SK-N-SH (cell line): Measurements from ENCODE around the gene TPD52L2. TPM values are rescaled to one million over a fixed set of nuclear protein-coding genes. Genes with fewer than 3 reads are reported as not detected.
"Not testable (repeated sequence)": the region's sequence is repeated elsewhere in the genome, so short reads cannot be mapped to it uniquely, and the experiment has no call there.

Experiments
- CTCF ChIA-PET: fragments of 300-600, 350-600 bp; formaldehyde crosslinking; extraction: SDS; loops from one replicate; lab custom pipeline; 2021; lab: Yijun Ruan, JAX
- POLR2A ChIA-PET: fragments of 350-600 bp; sonication (Branson Sonifier 250); formaldehyde crosslinking; extraction: SDS; loops from one replicate; lab custom pipeline; 2020; ENCODE audit warnings: antibody characterized with exemption, inconsistent platforms; lab: Yijun Ruan, JAX
- DNase-seq: peaks from one replicate; pipeline ENCODE4 v3.0.0; 2012
- H2AFZ ChIP-seq: fragments of 200-600 bp; sonication (generic); 2 replicates; pipeline ENCODE4 v1.8.1; 2016; ENCODE audit warnings: antibody characterized with exemption, mild to moderate bottlenecking, low read depth
- H3F3A ChIP-seq: fragments of 200-600 bp; sonication (generic); replicated peaks from 2 replicates; pipeline ENCODE3; 2016; ENCODE audit warnings: antibody characterized with exemption, mild to moderate bottlenecking; ENCODE audit not compliant: insufficient read depth
- H3K27ac ChIP-seq, 2 experiments: fragments of 200-500 bp in 1 of 2; fragments of 200-600 bp in 1 of 2; sonication (Bioruptor generic) in 1 of 2; sonication (generic), shearing (Covaris generic) in 1 of 2; 2 replicates each; pipeline versions ENCODE4 v1.5.1 to v1.6.1; 2014 to 2016; ENCODE audit warnings: low read depth in 2 of 2, inconsistent platforms in 1 of 2, low read length in 1 of 2, mild to moderate bottlenecking in 1 of 2, mixed read lengths in 1 of 2
- H3K27me3 ChIP-seq: fragments of 200-600 bp; sonication (generic), shearing (Covaris generic); 2 replicates; pipeline ENCODE4 v1.6.1; 2016; ENCODE audit warnings: mixed run types; ENCODE audit not compliant: insufficient read depth
- H3K36me3 ChIP-seq, 2 experiments: fragments of 200-500 bp in 1 of 2; fragments of 200-600 bp in 1 of 2; sonication (Bioruptor generic) in 1 of 2; sonication (generic) in 1 of 2; replicated peaks in 1 of 2; 2 replicates each; pipeline versions ENCODE3 to v1.5.1; 2014 to 2016; ENCODE audit warnings: low read length in 1 of 2, mild to moderate bottlenecking in 1 of 2; ENCODE audit not compliant: insufficient read depth in 2 of 2, control insufficient read depth in 1 of 2
- H3K4me1 ChIP-seq, 2 experiments: fragments of 200-500 bp in 1 of 2; fragments of 200-600 bp in 1 of 2; sonication (Bioruptor generic) in 1 of 2; sonication (generic), shearing (Covaris generic) in 1 of 2; 2 replicates each; pipeline versions ENCODE4 v1.5.1 to v1.6.1; 2014 to 2016; ENCODE audit warnings: low read depth in 1 of 2, low read length in 1 of 2, mixed run types in 1 of 2; ENCODE audit not compliant: insufficient read depth in 2 of 2, control insufficient read depth in 1 of 2
- H3K4me2 ChIP-seq: fragments of 200-600 bp; sonication (generic), shearing (Covaris generic); 2 replicates; pipeline ENCODE4 v1.6.1; 2017; ENCODE audit warnings: mixed run types
- H3K4me3 ChIP-seq, 2 experiments: fragments of 200-500 bp in 1 of 2; fragments of 200-600 bp in 1 of 2; sonication (Bioruptor generic) in 1 of 2; sonication (generic), shearing (Covaris generic) in 1 of 2; 2 replicates each; pipeline versions ENCODE4 v1.5.1 to v1.8.1; 2014 to 2016; ENCODE audit warnings: low read depth in 2 of 2, inconsistent platforms in 1 of 2, low read length in 1 of 2, mild to moderate bottlenecking in 1 of 2, mixed read lengths in 1 of 2, moderate library complexity in 1 of 2
- H3K79me2 ChIP-seq: fragments of 200-600 bp; sonication (generic); 2 replicates; pipeline ENCODE4 v1.8.1; 2017; ENCODE audit warnings: mild to moderate bottlenecking; ENCODE audit not compliant: insufficient read depth
- H3K9ac ChIP-seq: fragments of 200-600 bp; sonication (generic); 2 replicates; pipeline ENCODE4 v1.6.1; 2017; ENCODE audit warnings: mixed run types
- H3K9me2 ChIP-seq: fragments of 200-600 bp; sonication (generic); 2 replicates; pipeline ENCODE4 v1.6.1; 2017; ENCODE audit warnings: mixed run types
- H3K9me3 ChIP-seq: fragments of 200-600 bp; sonication (generic); 2 replicates; pipeline ENCODE4 v1.6.1; 2017; ENCODE audit warnings: mixed run types, mild to moderate bottlenecking, moderate library complexity
- H4K20me1 ChIP-seq: fragments of 200-600 bp; sonication (generic); 2 replicates; pipeline ENCODE4 v1.6.1; 2017; ENCODE audit warnings: mild to moderate bottlenecking, mixed run types; ENCODE audit not compliant: insufficient read depth
- CHD2 ChIP-seq: fragments of 150-350 bp; IDR thresholded peaks from 2 replicates; pipeline ENCODE4 v1.6.1; 2018; ENCODE audit warnings: low read length; ENCODE audit not compliant: partially characterized antibody
- ELF1 ChIP-seq: IDR thresholded peaks from 2 replicates; pipeline ENCODE4 v1.4.0; 2012
- EP300 ChIP-seq, 2 experiments: IDR thresholded peaks; 2 replicates each; pipeline versions ENCODE4 v1.4.0 to v1.6.1; 2012; ENCODE audit warnings: borderline replicate concordance in 1 of 2, low read depth in 1 of 2, low read length in 1 of 2
- FOSL2 ChIP-seq: IDR thresholded peaks from 2 replicates; pipeline ENCODE4 v1.4.0; 2012; ENCODE audit warnings: low read depth, mild to moderate bottlenecking, moderate library complexity, borderline replicate concordance
- FOXM1 ChIP-seq: IDR thresholded peaks from 2 replicates; pipeline ENCODE4 v1.4.0; 2012; ENCODE audit warnings: low read depth, mild to moderate bottlenecking
- GATA2 ChIP-seq: sonication (generic); formaldehyde crosslinking; IDR thresholded peaks from 2 replicates; pipeline ENCODE4 v1.5.0; 2020; ENCODE audit warnings: mild to moderate bottlenecking, missing genetic modification reagents
- JUND ChIP-seq: IDR thresholded peaks from 2 replicates; pipeline ENCODE4 v1.4.0; 2012
- POLR2AphosphoS5 ChIP-seq: IDR thresholded peaks from 2 replicates; pipeline ENCODE4 v1.6.1; 2012; ENCODE audit warnings: low read depth, low read length
- RCOR1 ChIP-seq: fragments of 150-350 bp; IDR thresholded peaks from 2 replicates; pipeline ENCODE4 v1.6.1; 2017; ENCODE audit warnings: antibody characterized with exemption, low read length
- WGBS: methylation state at CpG from one replicate; pipeline ENCODE4 v1.1.6; 2017; ENCODE audit warnings: low lambda C conversion rate; 5-methylcytosine and 5-hydroxymethylcytosine counted together
- polyA plus RNA-seq, 3 experiments: library from polyadenylated mRNA; depleted of rRNA; stranded (reverse); fragments of >200 nt; gene quantifications; 2 replicates each; pipeline ENCODE4 v1.2.3, GENCODE V29; 2012
- TF ChIP-seq, protein P1 (sequence below): fragments of 150-350 bp; IDR thresholded peaks from 2 replicates; pipeline ENCODE4 v1.6.1; 2016; ENCODE audit warnings: mild to moderate bottlenecking, low read depth, low read length
- TF ChIP-seq, protein P2 (sequence below): IDR thresholded peaks from 2 replicates; pipeline ENCODE4 v1.4.0; 2012; ENCODE audit warnings: low read depth
- TF ChIP-seq, protein P3 (sequence below): fragments of 200-600 bp; sonication (generic); IDR thresholded peaks from 2 replicates; pipeline ENCODE4 v1.6.1; 2017; ENCODE audit warnings: antibody characterized with exemption, mild to moderate bottlenecking, moderate library complexity
- TF ChIP-seq, protein P4 (sequence below): fragments of 150-350 bp; IDR thresholded peaks from 2 replicates; pipeline ENCODE4 v1.6.1; 2017; ENCODE audit warnings: antibody characterized with exemption, low read length, low read depth, borderline replicate concordance
- TF ChIP-seq, protein P5 (sequence below): IDR thresholded peaks from 2 replicates; pipeline ENCODE4 v1.4.0; 2012; ENCODE audit warnings: low read depth, borderline replicate concordance

TPD52L2 gene
- polyA plus RNA-seq, 1 of the 3 experiments (the other 2 are of a cell fraction), result 137 TPM

DNA sequence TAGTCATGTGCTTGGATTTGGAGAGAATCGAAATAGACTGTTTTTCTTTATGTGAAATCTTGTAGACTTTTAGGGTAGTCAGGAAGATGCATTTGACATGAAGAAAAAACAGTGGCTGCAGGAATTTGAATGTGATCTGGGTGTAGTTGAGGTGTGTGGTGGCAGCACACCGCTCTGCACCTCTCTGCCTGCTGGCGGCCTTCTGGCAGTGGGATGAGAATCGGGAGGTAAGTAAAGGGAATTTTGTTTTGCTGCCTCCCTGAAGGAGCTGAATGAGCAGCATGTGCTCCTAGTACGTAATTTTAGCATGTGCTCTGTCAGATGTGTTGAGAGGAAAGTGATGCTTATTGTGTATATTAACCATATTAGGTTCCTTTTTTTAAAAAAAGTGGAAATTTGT, 3.2 kb downstream of the TPD52L2 start:
- CTCF ChIA-PET, result interaction anchor here (1.1 to 1.7 kb wide), 3 partner anchors 82 to 105 kb away, joined by 3 to 7 read pairs (median 3); no protein-coding TSS in a partner anchor
- DNase-seq, result no peak
- Histone ChIP-seq H2AFZ (no peak overlapping the region), H3K9me3 (no peaks in the 10 kb centered on the region), H3K4me1 (peaks cover 0 to 11% of the 10 kb centered on the region in 2 experiments; a peak in 1 of 4 replicates), H3K27ac (no peak overlapping the region), H3K36me3 (peaks cover 17 to 45% of the 10 kb centered on the region in 2 experiments), H3K4me2 (no peak overlapping the region), H3K27me3 (no peaks in the 10 kb centered on the region), H3K4me3 (no peak overlapping the region), H4K20me1 (0 out of 2 replicates have a peak, but pooled peaks cover 5% of the 10 kb centered on the region), H3K79me2 (peaks cover 91% of the 10 kb centered on the region), H3F3A (peaks cover 3% of the 10 kb centered on the region), H3K9ac (no peak overlapping the region), H3K9me2 (no peaks in the 10 kb centered on the region)
- WGBS, result 94% methylated on average over 5 of the region's 5 CpGs
- no peak for TF ChIP-seq JUND
- TF ChIP-seq RCOR1, result no peak
- no peak for TF ChIP-seq POLR2AphosphoS5
- no peak for TF ChIP-seq GATA2 (CRISPR knock-in tag)
- POLR2A ChIA-PET, result no interaction called here

DNA sequence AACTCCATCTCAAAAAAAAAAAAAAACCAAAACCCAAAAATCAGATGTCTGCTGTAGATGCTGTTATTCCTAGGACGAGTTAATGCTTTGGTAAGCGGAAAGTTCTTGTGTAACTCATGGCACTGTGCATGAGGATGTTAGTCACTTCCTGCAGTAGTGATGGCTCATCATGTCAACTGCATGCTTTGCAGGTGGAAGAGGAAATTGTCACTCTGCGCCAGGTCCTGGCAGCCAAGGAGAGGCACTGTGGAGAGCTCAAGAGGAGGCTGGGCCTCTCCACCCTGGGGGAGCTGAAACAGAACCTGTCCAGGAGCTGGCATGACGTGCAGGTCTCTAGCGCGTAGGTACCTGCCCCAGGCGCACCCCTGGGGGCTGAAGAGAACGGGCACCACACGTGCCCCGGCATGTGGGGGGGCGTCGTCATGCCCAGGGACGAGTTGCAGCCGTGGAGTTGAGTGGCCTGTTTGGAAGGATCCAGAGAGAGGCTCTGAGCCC, 8.5 kb downstream of the TPD52L2 start:
- 79% methylated on average over 13 of the region's 14 CpGs for WGBS
- peaks cover 91% of the 10 kb centered on the region for H3K79me2 ChIP-seq
- peaks cover 53 to 59% of the 10 kb centered on the region in 2 experiments for H3K36me3 ChIP-seq
- no peak overlapping the region for H3K9ac ChIP-seq
- peaks cover 31% of the 10 kb centered on the region for H4K20me1 ChIP-seq
- TF ChIP-seq, protein P1, sequence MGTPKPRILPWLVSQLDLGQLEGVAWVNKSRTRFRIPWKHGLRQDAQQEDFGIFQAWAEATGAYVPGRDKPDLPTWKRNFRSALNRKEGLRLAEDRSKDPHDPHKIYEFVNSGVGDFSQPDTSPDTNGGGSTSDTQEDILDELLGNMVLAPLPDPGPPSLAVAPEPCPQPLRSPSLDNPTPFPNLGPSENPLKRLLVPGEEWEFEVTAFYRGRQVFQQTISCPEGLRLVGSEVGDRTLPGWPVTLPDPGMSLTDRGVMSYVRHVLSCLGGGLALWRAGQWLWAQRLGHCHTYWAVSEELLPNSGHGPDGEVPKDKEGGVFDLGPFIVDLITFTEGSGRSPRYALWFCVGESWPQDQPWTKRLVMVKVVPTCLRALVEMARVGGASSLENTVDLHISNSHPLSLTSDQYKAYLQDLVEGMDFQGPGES, result no peak
- TF ChIP-seq FOXM1 (no peak), FOSL2 (peak; percentile 45; the same call in 1 of the 2 replicates), EP300 (IDR thresholded peaks at IDR 0.05; ENCODE audit: borderline replicate concordance in 1 of 2, low read depth in 1 of 2, low read length in 1 of 2) (no peak), ELF1 (no peak), CHD2 (no peak)
- TF ChIP-seq, protein P2, sequence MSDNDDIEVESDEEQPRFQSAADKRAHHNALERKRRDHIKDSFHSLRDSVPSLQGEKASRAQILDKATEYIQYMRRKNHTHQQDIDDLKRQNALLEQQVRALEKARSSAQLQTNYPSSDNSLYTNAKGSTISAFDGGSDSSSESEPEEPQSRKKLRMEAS, result 0 out of 2 replicates have a peak, but pooled peaks have one; percentile 37
- TF ChIP-seq, protein P3, sequence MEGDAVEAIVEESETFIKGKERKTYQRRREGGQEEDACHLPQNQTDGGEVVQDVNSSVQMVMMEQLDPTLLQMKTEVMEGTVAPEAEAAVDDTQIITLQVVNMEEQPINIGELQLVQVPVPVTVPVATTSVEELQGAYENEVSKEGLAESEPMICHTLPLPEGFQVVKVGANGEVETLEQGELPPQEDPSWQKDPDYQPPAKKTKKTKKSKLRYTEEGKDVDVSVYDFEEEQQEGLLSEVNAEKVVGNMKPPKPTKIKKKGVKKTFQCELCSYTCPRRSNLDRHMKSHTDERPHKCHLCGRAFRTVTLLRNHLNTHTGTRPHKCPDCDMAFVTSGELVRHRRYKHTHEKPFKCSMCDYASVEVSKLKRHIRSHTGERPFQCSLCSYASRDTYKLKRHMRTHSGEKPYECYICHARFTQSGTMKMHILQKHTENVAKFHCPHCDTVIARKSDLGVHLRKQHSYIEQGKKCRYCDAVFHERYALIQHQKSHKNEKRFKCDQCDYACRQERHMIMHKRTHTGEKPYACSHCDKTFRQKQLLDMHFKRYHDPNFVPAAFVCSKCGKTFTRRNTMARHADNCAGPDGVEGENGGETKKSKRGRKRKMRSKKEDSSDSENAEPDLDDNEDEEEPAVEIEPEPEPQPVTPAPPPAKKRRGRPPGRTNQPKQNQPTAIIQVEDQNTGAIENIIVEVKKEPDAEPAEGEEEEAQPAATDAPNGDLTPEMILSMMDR, result no peak
- TF ChIP-seq, protein P4, sequence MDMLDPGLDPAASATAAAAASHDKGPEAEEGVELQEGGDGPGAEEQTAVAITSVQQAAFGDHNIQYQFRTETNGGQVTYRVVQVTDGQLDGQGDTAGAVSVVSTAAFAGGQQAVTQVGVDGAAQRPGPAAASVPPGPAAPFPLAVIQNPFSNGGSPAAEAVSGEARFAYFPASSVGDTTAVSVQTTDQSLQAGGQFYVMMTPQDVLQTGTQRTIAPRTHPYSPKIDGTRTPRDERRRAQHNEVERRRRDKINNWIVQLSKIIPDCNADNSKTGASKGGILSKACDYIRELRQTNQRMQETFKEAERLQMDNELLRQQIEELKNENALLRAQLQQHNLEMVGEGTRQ, result no peak
- TF ChIP-seq, protein P5, sequence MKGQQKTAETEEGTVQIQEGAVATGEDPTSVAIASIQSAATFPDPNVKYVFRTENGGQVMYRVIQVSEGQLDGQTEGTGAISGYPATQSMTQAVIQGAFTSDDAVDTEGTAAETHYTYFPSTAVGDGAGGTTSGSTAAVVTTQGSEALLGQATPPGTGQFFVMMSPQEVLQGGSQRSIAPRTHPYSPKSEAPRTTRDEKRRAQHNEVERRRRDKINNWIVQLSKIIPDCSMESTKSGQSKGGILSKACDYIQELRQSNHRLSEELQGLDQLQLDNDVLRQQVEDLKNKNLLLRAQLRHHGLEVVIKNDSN, result no peak
- no peaks in the 10 kb centered on the region for H3K4me1 ChIP-seq
- 0 out of 4 replicates have a peak overlapping the region, but pooled peaks of 1 of the 2 experiments have one; percentile 20 for H3K27ac ChIP-seq
- H3K4me3 ChIP-seq, result no peak overlapping the region
- H3K9me3 ChIP-seq, result no peaks in the 10 kb centered on the region
- no peaks in the 10 kb centered on the region for H3F3A ChIP-seq
- H3K9me2 ChIP-seq, result no peaks in the 10 kb centered on the region
- no peaks in the 10 kb centered on the region for H3K27me3 ChIP-seq
- ChIA-PET POLR2A (no interaction called here), CTCF (interaction anchor here (1.6 to 2.2 kb wide), 3 partner anchors 87 to 100 kb away, joined by 3 to 7 read pairs (median 7); no protein-coding TSS in a partner anchor)
- H3K4me2 ChIP-seq, result no peak overlapping the region
- no peak overlapping the region for H2AFZ ChIP-seq
- DNase-seq, result no peak

DNA sequence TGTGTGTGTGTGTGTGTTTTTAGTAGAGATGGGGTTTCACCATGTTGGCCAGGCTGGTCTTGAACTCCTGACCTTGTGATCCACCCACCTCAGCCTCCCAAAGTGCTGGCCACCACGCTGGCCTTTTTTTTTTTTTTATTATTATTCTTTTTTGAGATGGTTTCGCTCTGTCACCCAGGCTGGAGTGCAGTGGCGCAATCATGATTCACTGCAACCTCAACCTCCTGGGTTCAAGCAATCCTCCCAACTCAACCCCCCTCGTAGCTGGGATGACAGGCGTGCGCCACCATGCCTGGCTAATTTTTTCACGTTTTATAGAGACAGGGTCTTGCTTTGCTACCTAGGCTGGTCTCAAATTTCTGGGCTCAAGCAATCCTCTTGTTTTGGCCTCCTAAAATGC, 9.2 kb downstream of the TPD52L2 start:
- H2AFZ ChIP-seq, H3F3A ChIP-seq, H3K27me3 ChIP-seq, H3K9me3 ChIP-seq, H3K4me3 ChIP-seq, H3K27ac ChIP-seq, H3K9ac ChIP-seq, DNase-seq, H3K9me2 ChIP-seq, H3K4me1 ChIP-seq, POLR2A ChIA-PET, H3K4me2 ChIP-seq: not testable (repeated sequence)
- Histone ChIP-seq H3K36me3 (peaks cover 52 to 56% of the 10 kb centered on the region in 2 experiments), H3K79me2 (peaks cover 91% of the 10 kb centered on the region), H4K20me1 (peaks cover 33% of the 10 kb centered on the region)
- CTCF ChIA-PET, result interaction anchor here (1.6 to 2.2 kb wide), 4 partner anchors 10 to 100 kb away, joined by 3 to 7 read pairs (median 7); no protein-coding TSS in a partner anchor
- 95% methylated on average over 7 of the region's 7 CpGs for WGBS
